Progenitor cell of endocrine pancreas (in vitro differentiated cells): ENCODE data around the gene TACSTD2. TPM values are rescaled to one million over a fixed set of nuclear protein-coding genes. Genes with fewer than 3 reads are reported as not detected.
"Not testable (repeated sequence)": the region's sequence is repeated elsewhere in the genome, so short reads cannot be mapped to it uniquely, and the experiment has no call there.

Experiments used
- DNase-seq: peaks from one replicate; pipeline ENCODE4 v3.0.0; 2021; ENCODE audit warnings: low spot score; ENCODE audit not compliant: unreplicated experiment
- H3K27ac Mint-ChIP-seq: 2 replicates; pipeline ENCODE4 v1.8.0; 2021; ENCODE audit warnings: mild to moderate bottlenecking, moderate library complexity, mixed read lengths
- H3K27me3 Mint-ChIP-seq: 2 replicates; pipeline ENCODE4 v1.8.0; 2021; ENCODE audit warnings: mixed read lengths
- H3K36me3 Mint-ChIP-seq: 2 replicates; pipeline ENCODE4 v1.8.0; 2022; ENCODE audit warnings: mixed read lengths; ENCODE audit not compliant: insufficient read depth
- H3K4me1 Mint-ChIP-seq: 2 replicates; pipeline ENCODE4 v1.8.0; 2021; ENCODE audit warnings: low read depth, mixed read lengths
- H3K4me3 Mint-ChIP-seq: 2 replicates; pipeline ENCODE4 v1.8.0; 2021; ENCODE audit warnings: low read depth, mild to moderate bottlenecking, moderate library complexity, mixed read lengths
- H3K9me3 Mint-ChIP-seq: 2 replicates; pipeline ENCODE4 v1.8.0; 2021; ENCODE audit warnings: low read depth, mixed read lengths
- total RNA-seq: library from RNA; stranded (reverse); gene quantifications from 2 replicates; pipeline ENCODE4 v1.2.1, GENCODE V29; 2021
- TF ChIP-seq, protein P1 (sequence below): fragments of 200-600 bp; sonication (generic); IDR thresholded peaks from one replicate; pipeline ENCODE4 v1.5.0; 2021; ENCODE audit warnings: antibody characterized with exemption, mild to moderate bottlenecking; ENCODE audit not compliant: unreplicated experiment

TACSTD2 gene
- total RNA-seq, 1 donor from 2014 or later, result 22.7 TPM

DNA sequence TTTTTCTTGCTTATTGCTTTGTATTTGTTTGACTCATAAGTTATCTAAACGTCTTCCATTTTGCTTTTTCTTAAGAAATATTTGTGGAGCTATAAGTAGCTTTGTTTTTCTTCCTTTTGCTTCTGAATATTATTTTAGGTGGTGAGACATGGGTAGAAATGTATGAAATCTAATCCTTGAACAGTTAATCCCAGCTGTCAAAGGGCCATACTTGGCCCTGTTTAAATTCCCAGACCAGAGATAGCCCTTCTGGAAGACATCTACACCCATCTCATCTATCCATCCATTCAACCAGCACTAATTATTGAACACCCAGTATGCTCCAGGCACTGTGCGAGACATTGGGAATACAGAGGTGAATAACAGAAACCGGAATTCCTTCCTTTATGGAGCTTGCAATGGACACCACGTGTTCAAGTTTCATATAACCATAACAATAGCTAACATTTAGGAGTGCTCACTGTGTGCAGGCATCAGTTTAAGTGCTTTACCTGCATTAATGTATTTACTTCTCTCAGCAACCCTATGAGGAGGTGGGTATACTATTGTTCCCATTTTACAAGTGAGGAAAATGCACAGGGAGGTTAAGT is 8.7 kb downstream of the TACSTD2 start:
- TF ChIP-seq, protein P1, sequence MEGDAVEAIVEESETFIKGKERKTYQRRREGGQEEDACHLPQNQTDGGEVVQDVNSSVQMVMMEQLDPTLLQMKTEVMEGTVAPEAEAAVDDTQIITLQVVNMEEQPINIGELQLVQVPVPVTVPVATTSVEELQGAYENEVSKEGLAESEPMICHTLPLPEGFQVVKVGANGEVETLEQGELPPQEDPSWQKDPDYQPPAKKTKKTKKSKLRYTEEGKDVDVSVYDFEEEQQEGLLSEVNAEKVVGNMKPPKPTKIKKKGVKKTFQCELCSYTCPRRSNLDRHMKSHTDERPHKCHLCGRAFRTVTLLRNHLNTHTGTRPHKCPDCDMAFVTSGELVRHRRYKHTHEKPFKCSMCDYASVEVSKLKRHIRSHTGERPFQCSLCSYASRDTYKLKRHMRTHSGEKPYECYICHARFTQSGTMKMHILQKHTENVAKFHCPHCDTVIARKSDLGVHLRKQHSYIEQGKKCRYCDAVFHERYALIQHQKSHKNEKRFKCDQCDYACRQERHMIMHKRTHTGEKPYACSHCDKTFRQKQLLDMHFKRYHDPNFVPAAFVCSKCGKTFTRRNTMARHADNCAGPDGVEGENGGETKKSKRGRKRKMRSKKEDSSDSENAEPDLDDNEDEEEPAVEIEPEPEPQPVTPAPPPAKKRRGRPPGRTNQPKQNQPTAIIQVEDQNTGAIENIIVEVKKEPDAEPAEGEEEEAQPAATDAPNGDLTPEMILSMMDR, result no peak
- Mint-ChIP-seq H3K4me1 (peaks cover 39% of the 10 kb centered on the region), H3K36me3 (no peaks in the 10 kb centered on the region), H3K27me3 (no peaks in the 10 kb centered on the region), H3K4me3 (no peak overlapping the region), H3K27ac (no peak overlapping the region), H3K9me3 (peaks cover under 1% of the 10 kb centered on the region)
- no peak for DNase-seq

DNA sequence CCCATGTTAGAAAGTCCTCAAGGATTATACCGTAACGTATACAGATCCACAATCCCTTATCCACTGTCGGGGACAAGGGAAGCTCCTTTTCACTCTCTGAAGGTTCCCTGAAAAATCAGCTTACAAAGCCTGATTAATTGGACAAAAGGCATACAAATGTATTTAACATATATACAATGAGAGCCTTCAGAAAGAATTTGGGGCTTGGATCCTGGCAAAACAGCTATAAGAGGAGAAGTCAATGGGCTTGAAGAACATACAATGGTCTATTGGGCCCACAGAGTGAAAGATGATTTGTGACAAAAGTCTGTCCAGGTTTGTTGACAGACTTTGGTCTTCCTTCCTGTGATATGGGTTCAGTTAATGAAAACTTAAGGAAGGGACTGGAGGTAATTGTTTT is 10.7 kb downstream of the TACSTD2 start:
- Mint-ChIP-seq H3K36me3 (no peaks in the 10 kb centered on the region), H3K4me3 (no peak overlapping the region), H3K9me3 (peaks cover 5% of the 10 kb centered on the region), H3K27me3 (no peaks in the 10 kb centered on the region), H3K4me1 (peaks cover 19% of the 10 kb centered on the region), H3K27ac (no peak overlapping the region)
- TF ChIP-seq, protein P1, result no peak
- DNase-seq, result no peak

DNA sequence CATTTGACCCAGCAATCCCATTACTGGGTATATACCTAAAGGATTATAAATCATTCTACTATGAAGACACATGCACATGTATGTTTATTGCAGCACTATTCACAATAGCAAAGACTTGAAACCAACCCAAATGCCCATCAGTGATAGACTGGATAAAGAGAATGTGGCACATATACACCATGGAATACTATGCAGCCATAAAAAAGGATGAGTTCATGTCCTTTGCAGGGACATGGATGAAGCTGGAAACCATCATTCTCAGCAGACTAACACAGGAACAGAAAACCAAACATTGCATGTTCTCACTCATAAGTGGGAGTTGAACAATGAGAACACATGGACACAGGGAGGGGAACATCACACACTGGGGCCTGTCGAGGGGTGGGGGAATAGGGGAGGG is 13.3 kb downstream of the TACSTD2 start:
- Mint-ChIP-seq H3K9me3 (peaks cover 12% of the 10 kb centered on the region), H3K4me1 (peaks cover 11% of the 10 kb centered on the region)
- not testable (repeated sequence) for DNase-seq, H3K36me3 Mint-ChIP-seq, H3K27ac Mint-ChIP-seq, H3K4me3 Mint-ChIP-seq, H3K27me3 Mint-ChIP-seq

DNA sequence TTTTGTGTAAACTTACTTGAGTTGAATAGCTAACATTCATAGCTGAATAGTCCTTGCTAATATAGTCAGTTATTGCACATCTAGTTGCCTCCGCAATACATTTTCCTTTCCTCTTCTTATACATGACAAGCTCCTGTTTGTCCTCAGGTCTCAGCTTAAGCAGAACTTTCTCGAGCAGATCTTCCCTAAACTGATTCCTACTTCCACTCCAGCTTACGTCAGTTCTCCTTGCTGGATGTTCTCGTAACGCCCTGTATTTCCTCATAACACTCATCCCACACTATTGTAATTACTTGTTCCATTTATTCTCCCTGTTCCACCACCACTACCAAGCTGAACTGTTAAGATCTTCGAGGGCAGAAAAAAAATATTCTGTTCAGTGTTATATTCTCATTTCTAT is 15.4 kb downstream of the TACSTD2 start:
- TF ChIP-seq, protein P1, result no peak
- Mint-ChIP-seq H3K27ac (no peak overlapping the region), H3K27me3 (no peaks in the 10 kb centered on the region), H3K9me3 (peaks cover 14% of the 10 kb centered on the region), H3K4me3 (no peak overlapping the region), H3K4me1 (peaks cover 3% of the 10 kb centered on the region), H3K36me3 (peaks cover 2% of the 10 kb centered on the region)
- DNase-seq, result no peak

DNA sequence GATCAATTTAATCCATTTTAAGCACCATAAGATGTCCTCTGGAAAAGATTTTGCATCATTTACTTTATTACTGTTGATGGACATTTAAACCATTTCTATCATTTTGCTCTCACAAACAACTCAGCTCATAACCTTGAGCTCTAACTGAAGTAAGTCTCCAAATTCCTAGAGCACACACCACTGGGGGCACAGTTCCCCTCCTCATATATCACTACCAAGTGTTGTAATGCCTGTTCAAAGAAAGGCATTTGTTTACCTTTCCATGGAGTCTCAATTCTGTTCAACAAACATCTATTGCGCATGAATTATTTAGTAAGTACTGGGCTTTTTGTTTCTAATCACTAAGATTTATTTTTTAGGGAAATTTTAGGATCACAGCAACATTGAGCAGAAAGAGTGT is 21.7 kb downstream of the TACSTD2 start:
- no peak overlapping the region for H3K27ac Mint-ChIP-seq
- TF ChIP-seq, protein P1, result no peak
- H3K4me3 Mint-ChIP-seq, result no peak overlapping the region
- H3K4me1 Mint-ChIP-seq, result peaks cover 24% of the 10 kb centered on the region
- H3K9me3 Mint-ChIP-seq, result peaks cover 9% of the 10 kb centered on the region
- H3K36me3 Mint-ChIP-seq, result peaks cover 2% of the 10 kb centered on the region
- no peaks in the 10 kb centered on the region for H3K27me3 Mint-ChIP-seq
- no peak for DNase-seq
